ENCODE measurements around the gene FDX2. TPM values are rescaled to one million over a fixed set of nuclear protein-coding genes. Genes with fewer than 3 reads are reported as not detected.

Gene FDX2
- total RNA-seq, 1 experiment from 2014 or later: 21.0 TPM

DNA sequence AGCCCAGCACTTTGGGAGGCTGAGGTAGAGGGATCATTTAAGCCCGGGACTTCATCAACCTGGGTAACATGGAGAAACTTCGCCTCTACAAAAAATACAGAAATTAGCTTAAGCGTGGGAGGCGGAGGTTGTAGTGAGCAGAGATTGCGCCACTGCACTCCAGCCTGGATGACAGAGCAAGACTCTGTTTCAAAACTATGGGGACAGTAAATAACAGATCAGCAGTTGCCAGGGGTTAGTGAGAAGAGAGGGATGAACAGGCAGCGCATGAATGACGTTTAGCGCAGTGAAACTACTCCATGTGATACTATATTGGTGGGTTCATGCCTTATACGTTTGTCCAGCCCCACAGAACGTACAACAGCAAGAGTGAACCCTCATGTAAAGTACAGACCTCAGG, 30.7 kb upstream of the FDX2 start:
- Histone ChIP-seq H3K27ac (ENCODE audit: low read depth, low read length) (no peak overlapping the region), H3K4me1 (ENCODE audit: control insufficient read depth in 1 of 2, insufficient read depth in 2 of 2, low read length in 2 of 2) (peaks cover 0 to 14% of the 10 kb centered on the region in 2 experiments; a peak in 2 of 4 replicates), H3K36me3 (ENCODE audit: control insufficient read depth in 1 of 2, insufficient read depth in 2 of 2, low read length in 2 of 2) (no peaks in the 10 kb centered on the region)

DNA sequence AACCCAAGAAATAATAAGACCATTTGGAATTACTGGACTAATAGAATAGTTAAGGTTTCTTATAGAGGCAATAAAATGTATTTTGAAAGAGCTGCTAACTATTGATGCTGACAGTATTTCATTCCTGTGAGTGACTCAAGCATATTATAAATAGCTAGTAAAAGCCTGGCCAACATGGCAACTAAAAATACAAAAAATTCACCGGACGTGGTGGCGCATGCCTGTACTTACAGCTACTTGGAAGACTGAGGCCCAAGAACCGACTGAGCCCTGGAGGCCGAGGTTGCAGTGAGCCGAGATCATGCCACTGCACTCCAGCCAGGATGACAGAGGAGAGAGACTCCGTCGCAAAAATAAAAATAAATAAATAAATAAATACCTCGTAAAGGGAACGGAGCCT, 29.0 kb upstream of the FDX2 start:
- Histone ChIP-seq H3K27ac (ENCODE audit: low read depth, low read length) (no peak overlapping the region), H3K27me3 (ENCODE audit: insufficient read depth, low read length) (no peaks in the 10 kb centered on the region), H3K4me3 (replicated peaks in 1 of 2; ENCODE audit: low read depth in 1 of 2, low read length in 2 of 2) (no peak overlapping the region), H3K9me2 (ENCODE audit: insufficient read depth) (no peaks in the 10 kb centered on the region), H4K20me1 (ENCODE audit: insufficient read depth) (no peaks in the 10 kb centered on the region), H3K36me3 (ENCODE audit: control insufficient read depth in 1 of 2, insufficient read depth in 2 of 2, low read length in 2 of 2) (no peaks in the 10 kb centered on the region), H3K9ac (ENCODE audit: low read length) (no peak overlapping the region), H3K4me1 (ENCODE audit: control insufficient read depth in 1 of 2, insufficient read depth in 2 of 2, low read length in 2 of 2) (peaks cover 0 to 14% of the 10 kb centered on the region in 2 experiments; a peak in 2 of 4 replicates), H3K9me3 (ENCODE audit: control insufficient read depth in 1 of 2, insufficient read depth in 1 of 2, low read depth in 1 of 2, low read length in 2 of 2) (no peaks in the 10 kb centered on the region), H2AFZ (ENCODE audit: low read depth, low read length, poor library complexity, severe bottlenecking) (no peak overlapping the region), H3K79me2 (ENCODE audit: insufficient read depth, low read length) (no peaks in the 10 kb centered on the region), H3K4me2 (ENCODE audit: low read length) (no peak overlapping the region)
- no TSS peak for BruUV-seq (replicated peaks)
- TF ChIP-seq SRF (IDR thresholded peaks at IDR 0.05; ENCODE audit: low read depth) (no peak), SP1 (IDR thresholded peaks at IDR 0.05; ENCODE audit: low read depth) (no peak), CBX3 (IDR thresholded peaks at IDR 0.05; ENCODE audit: low read depth) (no peak), ELF1 (IDR thresholded peaks at IDR 0.05; ENCODE audit: borderline replicate concordance, low read depth) (no peak)
- no peak for ATAC-seq
- CTCF ChIA-PET: interaction anchor here (1.4 kb wide), 1 partner anchor 86 kb away, joined by 3 read pairs; no protein-coding TSS in a partner anchor
- POLR2A ChIA-PET: interaction anchor here (3.2 kb wide), 1 partner anchor 11 kb away, joined by 16 read pairs; the partner anchor contains the start of gene RAVER1
- intact Hi-C loops (cut with micrococcal nuclease): no loop called here
- RAD21 ChIA-PET (ENCODE audit: low non-redundant PET in 1 of 2, low total read pairs in 2 of 2, uncharacterized antibody in 2 of 2, unreplicated experiment in 2 of 2): no interaction called here
- DNase-seq (ENCODE audit: low read depth, low spot score): no peak

More for the DNA sequence above, 30.7 kb upstream of the FDX2 start:
- no peak overlapping the region for H2AFZ ChIP-seq (ENCODE audit: low read depth, low read length, poor library complexity, severe bottlenecking)
- intact Hi-C loops (cut with micrococcal nuclease): no loop called here
- no peaks in the 10 kb centered on the region for H3K79me2 ChIP-seq (ENCODE audit: insufficient read depth, low read length)
- H3K4me2 ChIP-seq (ENCODE audit: low read length): peak overlapping the region; percentile 27; the same call in 1 of the 2 replicates
- H3K9me2 ChIP-seq (ENCODE audit: insufficient read depth): no peaks in the 10 kb centered on the region
- no peak overlapping the region for H3K4me3 ChIP-seq (replicated peaks in 1 of 2; ENCODE audit: low read depth in 1 of 2, low read length in 2 of 2)
- ChIA-PET CTCF (no interaction called here), RAD21 (ENCODE audit: low non-redundant PET in 1 of 2, low total read pairs in 2 of 2, uncharacterized antibody in 2 of 2, unreplicated experiment in 2 of 2) (no interaction called here), POLR2A (no interaction called here)
- DNase-seq (ENCODE audit: low read depth, low spot score): no peak
- no peak overlapping the region for H3K9ac ChIP-seq (ENCODE audit: low read length)
- H4K20me1 ChIP-seq (ENCODE audit: insufficient read depth): no peaks in the 10 kb centered on the region
- BruUV-seq (replicated peaks): no TSS peak
- H3K27me3 ChIP-seq (ENCODE audit: insufficient read depth, low read length): no peaks in the 10 kb centered on the region
- no peaks in the 10 kb centered on the region for H3K9me3 ChIP-seq (ENCODE audit: control insufficient read depth in 1 of 2, insufficient read depth in 1 of 2, low read depth in 1 of 2, low read length in 2 of 2)
- no peak for TF ChIP-seq CBX3 (IDR thresholded peaks at IDR 0.05; ENCODE audit: low read depth)
- no peak for TF ChIP-seq SIN3A (IDR thresholded peaks at IDR 0.05; ENCODE audit: low read depth)
- no peak; the same call in 1 of the 2 replicates for ATAC-seq
